T-helper 17 cell (primary cell): ENCODE measurements around the gene EEF1AKMT2. TPM values are rescaled to one million over a fixed set of nuclear protein-coding genes. Genes with fewer than 3 reads are reported as not detected.

Experiments used
- ATAC-seq: fragments of 150-1000 bp; cut with Tn5 transposase; 2 replicates; pipeline ENCODE4 v1.10.0; 2021; ENCODE audit warnings: mild to moderate bottlenecking, moderate library complexity
- DNase-seq, 3 donors: peaks; one replicate each; pipeline versions ENCODE4 v3.0.0 to v3.0.0-alpha.2; 2020 to 2021
- H3K9me3 ChIP-seq: one replicate; pipeline ENCODE4 v1.7.0; 2013; ENCODE audit warnings: low read length, mild to moderate bottlenecking; ENCODE audit not compliant: control insufficient read depth, poor library complexity, severe bottlenecking
- H3K27ac Mint-ChIP-seq: one replicate; pipeline ENCODE4 v1.8.0; 2022; ENCODE audit warnings: mild to moderate bottlenecking, moderate library complexity, mixed read lengths
- H3K27me3 Mint-ChIP-seq: one replicate; pipeline ENCODE4 v1.8.0; 2022; ENCODE audit warnings: mixed read lengths
- H3K36me3 Mint-ChIP-seq: one replicate; pipeline ENCODE4 v1.8.0; 2022; ENCODE audit warnings: low read depth, mixed read lengths
- H3K4me1 Mint-ChIP-seq: one replicate; pipeline ENCODE4 v1.8.0; 2022; ENCODE audit warnings: mild to moderate bottlenecking, mixed read lengths
- H3K4me3 Mint-ChIP-seq: one replicate; pipeline ENCODE4 v1.8.0; 2022; ENCODE audit warnings: mild to moderate bottlenecking, moderate library complexity, mixed read lengths
- total RNA-seq, 4 donors: library from RNA in 2 of 4; stranded (reverse) in 2 of 4; gene quantifications; one replicate each; pipeline ENCODE4 v1.2.3 and lab custom pipeline; 2022 to 2026

Gene EEF1AKMT2
- total RNA-seq, 2 donors from 2014 or later = 14.5 to 16.2 TPM

GRCh38 chr10:124728830-124729661, 62.6 kb downstream of the EEF1AKMT2 start:
- H3K9me3 ChIP-seq = no peaks in the 10 kb centered on the region
- H3K27me3 Mint-ChIP-seq = no peaks in the 10 kb centered on the region
- peaks cover 4% of the 10 kb centered on the region for H3K36me3 Mint-ChIP-seq
- peaks cover 70% of the 10 kb centered on the region for H3K4me1 Mint-ChIP-seq
- DNase-seq = peak in 1 of 3 donors; percentile 3
- H3K27ac Mint-ChIP-seq = peak overlapping the region; percentile 95
- peak overlapping the region; percentile 83 for H3K4me3 Mint-ChIP-seq
- no peak for ATAC-seq

GRCh38 chr10:124728071-124728829, 63.4 kb downstream of the EEF1AKMT2 start:
- peak in 1 of 3 donors; percentile 4 for DNase-seq

GRCh38 chr10:124727361-124727960, 64.2 kb downstream of the EEF1AKMT2 start:
- H3K36me3 Mint-ChIP-seq = no peaks in the 10 kb centered on the region
- peak overlapping the region; percentile 41 for H3K4me3 Mint-ChIP-seq
- DNase-seq (no peak), ATAC-seq (no peak)
- peaks cover 72% of the 10 kb centered on the region for H3K4me1 Mint-ChIP-seq
- H3K9me3 ChIP-seq = no peaks in the 10 kb centered on the region
- H3K27me3 Mint-ChIP-seq = no peaks in the 10 kb centered on the region
- peak overlapping the region; percentile 95 for H3K27ac Mint-ChIP-seq

More at GRCh38 chr10:124728071-124728829, 63.4 kb downstream of the EEF1AKMT2 start:
- no peaks in the 10 kb centered on the region for H3K9me3 ChIP-seq
- Mint-ChIP-seq H3K27me3 (no peaks in the 10 kb centered on the region), H3K27ac (peak overlapping the region; percentile 95), H3K4me1 (peaks cover 72% of the 10 kb centered on the region), H3K4me3 (peak overlapping the region; percentile 83), H3K36me3 (peaks cover 4% of the 10 kb centered on the region)
- ATAC-seq = peak; percentile 61

DNA sequence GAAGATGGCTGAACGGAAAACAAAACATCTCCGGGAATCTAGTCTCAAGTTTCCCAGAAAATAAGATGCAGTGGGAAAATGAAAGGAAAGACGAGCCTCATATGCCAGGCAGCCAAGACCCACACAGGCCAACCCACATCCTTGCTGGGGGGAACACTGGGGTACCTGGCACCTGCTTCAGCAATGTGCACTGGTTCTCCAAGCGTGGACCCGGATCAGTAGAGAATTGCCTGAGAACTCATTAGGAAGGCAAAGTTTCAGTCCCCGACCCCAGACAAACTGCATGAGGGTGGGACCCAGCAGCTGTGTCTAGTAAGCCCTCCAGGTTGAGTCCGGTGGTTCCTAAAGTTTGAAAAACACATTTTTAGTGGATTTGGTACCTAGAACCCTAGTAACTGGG, 65.9 kb downstream of the EEF1AKMT2 start:
- Mint-ChIP-seq H3K4me1 (peaks cover 80% of the 10 kb centered on the region), H3K27me3 (no peaks in the 10 kb centered on the region), H3K4me3 (peak overlapping the region; percentile 33), H3K27ac (peak overlapping the region; percentile 99), H3K36me3 (no peaks in the 10 kb centered on the region)
- ATAC-seq (no peak), DNase-seq (peak in 2 of 3 donors; percentile 2 to 3)
- no peaks in the 10 kb centered on the region for H3K9me3 ChIP-seq

DNA sequence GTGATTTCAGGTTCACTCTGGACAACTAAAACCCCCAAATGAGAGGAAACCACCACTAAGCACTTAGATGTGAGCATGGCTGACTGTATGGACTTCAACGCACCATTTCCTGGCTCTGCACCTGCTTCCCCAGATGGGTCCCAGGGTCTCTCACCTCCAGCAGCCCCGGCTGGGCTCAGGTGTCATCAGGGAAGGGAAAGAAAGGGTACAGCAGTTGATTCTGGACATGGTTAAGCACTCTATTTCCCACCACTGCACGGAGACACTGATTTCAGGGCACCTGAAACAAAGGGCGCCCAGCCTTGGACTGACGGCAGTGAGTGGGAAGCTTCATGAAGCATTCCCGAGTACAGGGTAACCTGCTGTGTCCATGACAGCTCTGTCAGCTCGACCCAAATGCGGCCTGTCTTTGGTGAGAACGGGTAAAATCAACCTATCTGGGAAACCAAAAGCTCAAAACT, 66.5 kb downstream of the EEF1AKMT2 start:
- no peaks in the 10 kb centered on the region for H3K9me3 ChIP-seq
- Mint-ChIP-seq H3K27me3 (no peaks in the 10 kb centered on the region), H3K27ac (peak overlapping the region; percentile 99), H3K4me3 (peak overlapping the region; percentile 89), H3K36me3 (no peaks in the 10 kb centered on the region), H3K4me1 (peaks cover 79% of the 10 kb centered on the region)
- ATAC-seq (no peak), DNase-seq (peak in 2 of 3 donors; percentile 0 to 3)

DNA sequence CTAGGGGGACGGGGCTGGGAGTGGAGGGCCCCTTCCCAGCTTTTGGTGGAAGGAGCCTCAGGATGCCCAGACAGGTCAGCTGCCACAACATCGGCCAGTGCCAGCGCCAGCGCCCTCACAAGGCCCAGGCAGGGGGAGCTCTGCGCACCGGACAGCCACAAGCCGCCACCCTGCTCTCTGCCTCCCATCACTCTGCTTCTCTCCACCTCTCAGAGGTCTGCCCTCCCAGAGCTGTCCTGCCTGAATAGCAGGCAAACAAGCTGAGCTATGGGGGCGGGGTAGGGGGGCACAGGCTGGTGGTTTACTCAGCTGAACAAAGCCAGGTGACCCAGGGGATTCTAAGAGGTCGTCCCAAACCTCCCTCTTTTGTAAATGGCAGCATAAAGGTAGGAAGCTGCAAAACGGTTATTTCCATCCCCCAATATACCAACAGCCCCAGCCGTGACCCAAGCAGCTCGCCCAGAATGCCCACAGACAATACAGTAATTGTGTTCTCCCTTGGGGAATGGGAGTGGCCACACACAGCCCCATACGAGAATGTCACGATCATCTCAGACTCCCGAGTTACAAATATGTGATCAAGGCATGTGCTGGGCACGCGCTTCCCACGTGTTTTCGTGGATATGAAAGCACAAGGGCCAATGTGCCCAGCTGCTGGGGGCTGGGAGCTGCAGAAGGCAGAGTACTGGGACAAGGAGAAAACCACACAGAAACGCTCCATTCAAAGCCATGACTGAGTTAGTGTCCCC, 67.2 kb downstream of the EEF1AKMT2 start:
- H3K4me3 Mint-ChIP-seq = peak overlapping the region; percentile 89
- no peaks in the 10 kb centered on the region for H3K27me3 Mint-ChIP-seq

DNA sequence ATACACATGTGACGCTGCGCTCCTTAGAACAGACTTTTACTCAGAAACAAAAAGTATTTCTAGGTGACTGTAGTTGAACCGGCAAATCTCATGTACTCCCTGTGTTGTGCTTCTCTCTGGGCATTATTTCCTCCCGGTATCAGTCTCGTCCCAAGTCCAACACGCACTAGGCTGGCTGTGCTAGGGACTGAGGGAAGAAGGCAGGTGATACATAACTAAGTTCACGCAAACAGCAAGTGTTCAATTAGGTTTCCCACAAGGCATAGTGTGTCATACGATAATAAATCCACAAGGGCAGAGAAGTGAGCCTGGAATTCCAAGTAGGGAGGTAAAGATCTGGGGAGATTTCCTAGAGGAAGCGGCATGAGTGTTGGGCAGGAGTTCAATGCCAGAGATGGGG, 67.9 kb downstream of the EEF1AKMT2 start:
- Mint-ChIP-seq H3K4me1 (peaks cover 74% of the 10 kb centered on the region), H3K4me3 (peak overlapping the region; percentile 89), H3K27me3 (no peaks in the 10 kb centered on the region), H3K36me3 (no peaks in the 10 kb centered on the region), H3K27ac (peak overlapping the region; percentile 99)
- no peak for DNase-seq
- no peaks in the 10 kb centered on the region for H3K9me3 ChIP-seq
- no peak for ATAC-seq

More for the DNA sequence above, 67.2 kb downstream of the EEF1AKMT2 start:
- DNase-seq (peak in 1 of 3 donors; percentile 2), ATAC-seq (no peak)
- Mint-ChIP-seq H3K4me1 (peaks cover 74% of the 10 kb centered on the region), H3K36me3 (no peaks in the 10 kb centered on the region), H3K27ac (peak overlapping the region; percentile 99)
- no peaks in the 10 kb centered on the region for H3K9me3 ChIP-seq

GRCh38 chr10:124722798-124723783, 68.6 kb downstream of the EEF1AKMT2 start:
- ATAC-seq = peak; percentile 54
- peaks cover 73% of the 10 kb centered on the region for H3K4me1 Mint-ChIP-seq
- DNase-seq = no peak
- no peaks in the 10 kb centered on the region for H3K9me3 ChIP-seq
- no peaks in the 10 kb centered on the region for H3K27me3 Mint-ChIP-seq
- H3K36me3 Mint-ChIP-seq = no peaks in the 10 kb centered on the region
- H3K4me3 Mint-ChIP-seq = peak overlapping the region; percentile 89
- H3K27ac Mint-ChIP-seq = peak overlapping the region; percentile 99

GRCh38 chr10:124721330-124722045, 70.2 kb downstream of the EEF1AKMT2 start:
- ATAC-seq (no peak), DNase-seq (no peak)
- no peaks in the 10 kb centered on the region for H3K9me3 ChIP-seq

GRCh38 chr10:124719213-124719851, 72.4 kb downstream of the EEF1AKMT2 start:
- ATAC-seq = peak; percentile 49
- peaks cover 77% of the 10 kb centered on the region for H3K4me1 Mint-ChIP-seq
- peak overlapping the region; percentile 87 for H3K4me3 Mint-ChIP-seq
- peak in 2 of 3 donors; percentile 55 to 58 for DNase-seq
- H3K36me3 Mint-ChIP-seq = peaks cover 2% of the 10 kb centered on the region
- H3K9me3 ChIP-seq = no peaks in the 10 kb centered on the region
- peak overlapping the region; percentile 99 for H3K27ac Mint-ChIP-seq
- no peaks in the 10 kb centered on the region for H3K27me3 Mint-ChIP-seq

More at GRCh38 chr10:124721330-124722045, 70.2 kb downstream of the EEF1AKMT2 start:
- Mint-ChIP-seq H3K27ac (peak overlapping the region; percentile 99), H3K27me3 (no peaks in the 10 kb centered on the region), H3K4me1 (peaks cover 76% of the 10 kb centered on the region), H3K36me3 (peaks cover 2% of the 10 kb centered on the region), H3K4me3 (peak overlapping the region; percentile 79)
